GM21390 (cell line): ENCODE results near the gene GOLGA3.
"Not testable (repeated sequence)": the region's sequence is repeated elsewhere in the genome, so short reads cannot be mapped to it uniquely, and the experiment has no call there.

ENCODE experiments used
- ATAC-seq: cut with Tn5 transposase; IDR thresholded peaks from one replicate; pipeline ENCODE4 v1.9.1; 2021; ENCODE audit not compliant: unreplicated experiment

GOLGA3 gene

DNA sequence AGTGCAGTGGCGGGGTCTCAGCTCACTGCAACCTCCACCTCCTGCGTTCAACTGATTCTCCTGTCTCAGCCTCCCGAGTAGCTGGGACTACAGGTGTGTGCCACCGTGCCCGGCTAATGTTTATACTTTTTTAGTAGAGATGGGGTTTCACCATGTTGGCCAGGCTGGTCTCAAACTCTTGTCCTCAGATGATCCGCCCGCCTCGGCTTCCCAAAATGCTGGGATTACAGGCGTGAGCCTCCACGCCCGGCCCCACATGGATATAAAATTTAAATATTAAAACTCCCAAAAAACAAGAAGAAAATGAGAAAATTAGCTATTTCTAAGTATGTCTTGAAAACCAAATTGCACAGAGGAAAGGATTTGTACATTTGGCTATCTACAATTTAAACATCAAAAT is 16.0 kb upstream of the GOLGA3 start:
- not testable (repeated sequence) for ATAC-seq

- ATAC-seq, result no peak
Measured at GRCh38 chr12:132842449-132843045, 13.9 kb upstream of the GOLGA3 start.

DNA sequence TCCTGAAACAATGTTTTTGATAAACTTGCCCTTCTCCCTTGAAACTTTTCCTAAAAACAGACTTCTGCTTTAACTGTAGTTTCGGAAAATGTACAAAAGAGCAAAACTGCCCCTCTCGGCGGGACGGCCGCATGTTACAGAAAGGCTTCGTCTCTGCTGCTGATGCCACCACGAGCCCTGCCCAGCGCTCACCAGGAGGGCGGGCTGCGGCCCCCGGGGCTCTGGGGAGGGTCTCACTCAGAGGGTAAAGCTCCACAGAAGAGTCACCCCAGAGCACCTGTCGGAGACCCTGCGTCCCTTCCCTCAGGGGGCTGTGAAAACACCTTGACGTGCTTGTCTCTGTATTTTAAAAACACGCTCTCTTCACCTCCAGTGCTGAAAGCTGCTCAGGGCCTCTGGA is 12.5 kb upstream of the GOLGA3 start:
- no peak for ATAC-seq

DNA sequence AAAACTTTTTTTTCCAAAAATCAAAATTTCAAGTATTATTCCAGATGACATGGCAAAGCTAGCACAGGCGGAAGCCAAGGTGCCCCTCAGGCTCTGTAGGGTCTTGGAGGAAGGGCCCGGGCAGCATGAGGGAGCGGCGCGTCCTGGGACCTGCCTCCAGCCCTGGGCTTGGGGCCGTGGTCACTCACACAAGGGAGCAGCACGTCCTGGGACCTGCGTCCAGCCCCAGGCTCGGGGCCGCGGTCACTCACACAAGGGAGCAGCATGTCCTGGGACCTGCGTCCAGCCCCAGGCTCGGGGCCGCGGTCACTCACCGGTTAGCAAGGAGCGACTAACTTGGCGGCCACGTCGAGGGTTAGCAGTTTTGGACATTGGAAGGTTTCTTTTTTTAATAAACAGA is 11.9 kb upstream of the GOLGA3 start:
- no peak for ATAC-seq

DNA sequence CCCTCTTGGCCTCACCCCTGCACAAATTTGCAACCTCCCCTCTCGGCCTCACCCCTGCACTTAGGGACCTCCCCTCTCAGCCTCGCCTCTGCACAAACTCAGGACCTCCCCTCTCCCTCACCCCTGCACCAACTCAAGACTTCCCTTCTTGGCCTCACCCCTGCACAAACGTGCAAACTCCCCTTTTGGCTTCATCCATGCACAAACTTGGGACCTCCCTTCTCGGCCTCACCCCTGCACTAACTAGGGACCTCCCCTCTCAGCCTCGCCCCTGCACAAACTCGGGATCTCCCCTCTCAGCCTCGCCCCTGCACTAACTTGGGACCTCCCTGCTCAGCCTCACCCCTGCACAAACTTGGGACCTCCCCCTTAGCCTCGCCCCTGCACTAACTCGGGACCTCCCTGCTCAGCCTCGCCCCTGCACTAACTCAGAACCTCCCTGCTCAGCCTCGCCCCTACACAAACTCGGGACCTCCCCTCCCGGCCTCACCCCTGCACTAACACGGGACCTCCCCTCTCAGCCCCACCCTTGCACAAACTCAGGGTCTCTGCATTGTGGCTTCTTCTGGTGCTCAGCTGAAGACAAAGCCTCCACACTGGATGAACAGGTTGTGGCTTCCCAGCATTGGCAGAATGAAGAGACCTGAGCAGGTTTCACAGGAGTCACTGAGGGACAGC is 11.0 kb upstream of the GOLGA3 start:
- no peak for ATAC-seq

- ATAC-seq, result no peak
Measured at GRCh38 chr12:132838410-132839080, 9.9 kb upstream of the GOLGA3 start.

DNA sequence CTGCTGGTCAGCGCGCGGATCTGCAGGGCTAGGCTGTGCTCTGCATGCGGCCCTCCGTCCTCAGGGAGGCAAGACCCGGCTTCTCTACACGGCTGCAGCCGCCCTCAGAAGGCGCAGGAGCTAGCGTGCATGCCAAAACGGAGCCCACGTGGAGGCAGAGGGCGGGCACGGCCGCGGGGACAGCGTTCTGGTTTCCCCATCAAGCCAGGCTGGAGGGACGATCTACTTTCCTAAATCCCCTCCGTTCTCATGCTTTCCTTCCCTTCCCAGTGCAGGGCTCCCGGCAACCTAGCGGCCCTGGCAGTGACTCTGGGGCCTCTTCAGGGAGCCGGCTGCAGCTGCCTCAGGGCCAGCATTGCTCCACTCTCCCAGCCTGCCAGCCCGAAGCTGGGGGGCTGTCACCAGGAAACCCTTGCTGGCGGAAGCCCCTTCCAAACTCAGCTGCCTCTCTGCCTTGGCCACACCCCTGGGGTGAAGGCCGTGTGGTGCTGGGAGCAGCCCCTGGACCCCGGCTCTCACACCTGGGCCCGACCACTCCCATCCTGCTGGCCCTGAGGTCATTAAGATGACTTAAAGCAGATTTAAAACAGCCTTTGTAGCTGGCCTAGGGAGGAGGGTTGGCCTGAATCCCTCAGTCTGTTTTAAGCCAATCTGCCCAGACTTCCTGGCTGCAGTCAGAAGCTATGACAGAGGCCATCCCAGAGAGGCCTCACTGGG is 9.2 kb upstream of the GOLGA3 start:
- ATAC-seq, result no peak

DNA sequence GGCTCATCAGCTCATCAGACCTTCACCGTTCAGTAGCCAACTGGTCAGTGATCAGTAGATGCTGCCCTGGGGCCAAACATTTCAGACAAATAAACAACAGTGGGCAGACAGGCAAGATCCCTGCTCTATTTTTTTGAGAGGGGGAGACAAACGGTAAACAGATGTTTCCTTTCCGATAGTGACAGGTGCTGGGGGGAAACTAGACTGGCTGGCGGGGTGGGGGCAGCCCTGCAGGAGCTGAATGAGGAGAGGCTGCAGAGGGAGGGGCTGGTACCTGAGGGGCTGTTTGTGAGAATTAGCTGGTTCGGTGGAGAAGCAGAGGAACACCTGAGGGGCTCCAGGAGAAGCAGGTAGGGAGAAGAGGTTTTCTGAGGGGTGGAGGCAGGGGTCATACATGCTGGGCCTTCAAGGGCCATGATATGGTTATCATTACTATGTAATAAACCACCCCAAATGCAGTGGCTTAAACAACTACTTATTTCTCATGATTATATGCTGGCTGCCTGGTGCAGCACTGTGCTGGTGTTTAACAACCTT is 8.2 kb upstream of the GOLGA3 start:
- ATAC-seq, result no peak

- ATAC-seq, result not testable (repeated sequence)
Measured at GRCh38 chr12:132836230-132836629, 7.6 kb upstream of the GOLGA3 start.

- no peak for ATAC-seq
Measured at GRCh38 chr12:132835076-132836025, 6.7 kb upstream of the GOLGA3 start.

DNA sequence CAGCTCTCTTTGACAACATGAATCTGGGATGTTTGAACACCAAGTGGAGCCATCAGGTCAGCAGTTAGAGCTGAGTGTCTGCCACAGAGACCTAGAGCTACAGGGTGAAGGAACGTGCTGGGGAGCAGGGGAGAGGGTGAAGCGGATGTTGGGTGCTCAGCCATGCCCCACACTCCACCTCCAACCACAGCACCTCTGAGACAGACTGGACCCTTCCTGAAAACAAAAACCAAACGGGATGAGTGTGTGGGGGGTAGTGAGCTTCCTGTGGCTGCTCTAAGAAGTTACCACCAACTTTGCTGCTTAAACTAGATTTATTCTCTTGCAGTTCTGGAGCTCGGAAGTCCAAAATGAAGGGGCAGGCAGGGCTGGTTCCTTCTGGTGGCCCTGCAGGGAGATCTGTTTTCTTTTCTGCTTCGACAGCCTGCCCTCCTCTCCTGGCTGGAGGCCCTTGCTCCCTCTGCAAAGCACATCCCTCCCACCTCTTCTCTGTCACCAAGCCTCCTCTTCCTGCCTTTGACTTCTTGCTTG is 5.6 kb upstream of the GOLGA3 start:
- no peak for ATAC-seq

DNA sequence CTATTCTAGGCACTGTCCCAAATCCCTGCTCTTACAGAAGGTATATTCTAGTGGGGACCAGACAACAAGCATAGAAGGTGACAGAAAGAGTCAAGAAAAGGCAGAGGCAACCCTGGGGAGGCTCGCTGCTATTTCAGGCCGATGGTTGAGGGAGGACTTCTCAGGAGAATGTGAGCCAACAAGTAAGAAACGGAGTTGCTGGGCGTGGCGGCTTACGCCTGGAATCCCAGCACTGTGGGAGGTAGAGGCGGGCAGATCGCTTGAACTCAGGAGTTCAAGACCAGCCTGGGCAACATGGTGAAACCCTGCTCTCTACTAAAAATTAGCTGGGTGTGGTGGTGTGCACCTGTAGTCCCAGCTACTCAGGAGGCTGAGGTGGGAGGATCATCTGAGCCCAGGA is 4.7 kb upstream of the GOLGA3 start:
- no peak for ATAC-seq

GRCh38 chr12:132831771-132832170 is 3.1 kb upstream of the GOLGA3 start:
- no peak for ATAC-seq

GRCh38 chr12:132827763-132828703 is 636 bp downstream of the GOLGA3 start:
- peak; percentile 16 for ATAC-seq

- no peak for ATAC-seq
Measured at GRCh38 chr12:132825861-132826260, 2.8 kb downstream of the GOLGA3 start.

GRCh38 chr12:132825089-132825488 is 3.6 kb downstream of the GOLGA3 start:
- ATAC-seq, result no peak

DNA sequence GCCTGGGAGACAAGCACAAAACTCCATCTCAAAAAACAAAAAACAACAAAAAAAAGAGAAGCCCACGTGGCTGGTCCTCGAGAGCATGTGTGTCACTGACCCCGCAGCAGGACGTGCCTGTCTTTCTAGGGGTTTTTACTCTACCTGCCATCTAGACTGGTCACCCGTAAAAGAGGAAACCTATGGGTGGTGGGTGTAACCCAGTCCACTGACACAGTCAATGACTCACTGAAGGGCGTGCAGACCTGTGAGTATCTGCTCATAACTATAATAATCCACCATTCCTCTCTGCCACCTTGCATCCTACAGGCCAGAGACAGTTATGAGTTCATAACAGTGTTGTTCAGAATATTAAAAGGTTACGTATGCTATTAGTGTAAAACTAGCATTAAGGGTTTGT is 4.6 kb downstream of the GOLGA3 start:
- ATAC-seq, result no peak

DNA sequence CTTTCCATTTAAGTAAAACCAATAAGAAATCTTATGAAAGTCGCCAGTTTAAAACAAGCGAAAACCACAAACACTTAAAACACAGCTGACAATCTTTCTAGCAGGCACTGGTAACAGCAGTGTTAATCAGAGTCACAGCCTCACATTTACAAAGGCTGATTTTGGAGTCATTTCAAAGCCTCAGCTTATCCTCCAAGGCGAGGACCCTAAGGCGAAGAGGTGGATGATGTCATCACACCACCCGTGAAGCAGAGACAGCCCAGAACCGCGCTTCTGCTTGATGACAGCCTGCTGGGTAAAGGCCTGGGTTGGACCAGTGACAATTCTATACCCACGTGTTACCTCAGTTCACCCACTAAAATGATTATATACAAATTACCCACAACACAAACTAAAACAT is 10.1 kb downstream of the GOLGA3 start:
- ATAC-seq, result no peak

DNA sequence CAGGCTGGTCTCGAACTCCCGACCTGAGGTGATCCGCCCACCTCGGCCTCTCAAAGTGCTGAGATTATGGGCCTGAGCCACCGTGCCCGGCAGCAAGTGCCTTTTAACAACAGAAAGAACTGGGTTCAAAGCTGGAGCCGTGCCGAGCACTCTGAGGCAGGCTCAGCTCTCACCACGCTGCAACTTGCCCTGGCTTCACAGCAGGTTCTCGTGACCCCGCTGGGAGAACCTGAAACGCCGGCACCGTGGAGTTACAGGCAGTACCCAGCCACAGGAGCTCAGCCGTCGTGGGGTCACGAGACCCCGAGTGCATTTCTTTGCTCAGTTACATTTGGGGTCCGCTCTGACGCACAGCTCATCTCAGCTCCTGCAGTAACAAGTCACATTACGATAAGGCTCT is 14.4 kb downstream of the GOLGA3 start:
- no peak for ATAC-seq
